Psoas muscle (tissue), 8 donors: Measurements from ENCODE around the gene RBBP7. TPM values are rescaled to one million over a fixed set of nuclear protein-coding genes. Genes with fewer than 3 reads are reported as not detected.

Source experiments
- ATAC-seq, 4 donors: fragments of 200-7000 bp; cut with Tn5 transposase; one replicate each; pipeline ENCODE4 v1.9.1; 2020; ENCODE audit warnings: moderate library complexity in 3 of 4, mild to moderate bottlenecking in 2 of 4
- DNase-seq, 2 donors: peaks; one replicate each; pipeline ENCODE4 v3.0.0-alpha.2; 2020
- H3K27ac ChIP-seq: fragments of 200-600 bp; one replicate; pipeline ENCODE4 v1.8.0; 2022
- H3K27me3 ChIP-seq, 3 donors: fragments of 200-600 bp in 1 of 3; one replicate each; pipeline versions ENCODE4 v1.6.1 to v1.8.0; 2013 to 2022; ENCODE audit warnings: low read length in 2 of 3, mild to moderate bottlenecking in 2 of 3, moderate library complexity in 1 of 3; ENCODE audit not compliant: insufficient read depth in 3 of 3
- H3K36me3 ChIP-seq, 2 donors: fragments of 200-600 bp in 1 of 2; one replicate each; pipeline versions ENCODE4 v1.6.1 to v1.8.0; 2013 to 2022; ENCODE audit warnings: low read depth in 1 of 2, mild to moderate bottlenecking in 1 of 2, moderate library complexity in 1 of 2; ENCODE audit not compliant: insufficient read depth in 1 of 2
- H3K4me1 ChIP-seq: fragments of 200-600 bp; one replicate; pipeline ENCODE4 v1.8.0; 2022
- H3K4me3 ChIP-seq: fragments of 200-600 bp; one replicate; pipeline ENCODE4 v1.8.0; 2022; ENCODE audit warnings: mild to moderate bottlenecking
- H3K9me3 ChIP-seq: fragments of 200-600 bp; one replicate; pipeline ENCODE4 v1.8.0; 2022
- WGBS, 3 donors: extraction: QIAGEN DNeasy Blood & Tissue Kit; methylation state at CpG; one replicate each; pipeline versions ENCODE4 v1.1.6 to v1.1.7; 2013; 5-methylcytosine and 5-hydroxymethylcytosine counted together
- intact Hi-C, 2 donors: fragments of 100-400 bp; cut with DNase I; formaldehyde crosslinking; loops; one replicate each; pipeline versions ENCODE4 v1.11.0 to v1.14.2; 2022
- polyA plus RNA-seq, 3 donors: library from polyadenylated mRNA; stranded (reverse); fragments of 200-250 nt; gene quantifications; one replicate each; pipeline ENCODE4 v1.2.3, GENCODE V29; 2013
- total RNA-seq, 4 donors: library from RNA; stranded (reverse); fragmentation: NEBNext Ultra II Directional in 2 of 4; extraction: Animal tissue kit (Norgen Biotek cat#: 25700) in 2 of 4; gene quantifications; one replicate each; pipeline versions ENCODE4 v1.2.1 to v1.2.4, GENCODE V29; 2021 to 2023
- TF ChIP-seq, protein P1 (sequence below): fragments of 200-600 bp; IDR thresholded peaks from one replicate; pipeline ENCODE4 v1.8.0; 2022; ENCODE audit warnings: antibody characterized with exemption
- donor health status: healthy with polysubstance abuse.
- donor health status: DM: no; HTN: no; CAD: no; lungs with moderate emphysema.
- donor health status: Bipolar disorder and iron deficiency.
- donor health status: healthy.
- donor health status: DM: yes; HTN: yes; CAD: no.
- donor health status: DM: no; HTN: no; CAD: no.
- donor health status: DM: no; HTN: no; CAD: no.
- donor health status: DM: yes; HTN: yes; CAD: no.

Gene RBBP7
- total and polyA plus RNA-seq, 7 donors, result 81.1 to 139 (median 98.9) TPM

DNA sequence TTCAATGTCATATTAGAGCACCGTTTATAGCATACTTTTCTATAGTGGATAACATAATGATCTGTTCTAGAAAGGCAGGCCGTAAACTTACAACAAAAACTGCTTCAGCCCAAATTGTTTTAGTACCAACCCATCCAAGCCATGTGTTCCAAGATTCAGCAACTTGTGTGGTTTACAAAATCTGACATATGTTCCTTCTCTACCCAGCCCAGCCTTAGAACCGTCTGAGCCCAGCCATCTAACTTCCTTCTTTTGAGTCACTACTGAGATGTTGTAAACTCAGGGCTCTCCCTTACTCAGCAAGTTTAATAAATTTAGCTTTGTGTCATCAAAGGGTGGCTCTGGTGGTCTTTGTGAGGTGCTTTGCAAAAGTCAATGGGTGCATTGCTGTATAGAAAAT, 43.9 kb upstream of the RBBP7 start:
- Histone ChIP-seq H3K27me3 (peaks cover 0 to 24% (median 0%) of the 10 kb centered on the region in 3 donors), H3K4me3 (no peak overlapping the region), H3K27ac (no peak overlapping the region), H3K9me3 (no peaks in the 10 kb centered on the region), H3K36me3 (no peaks in the 10 kb centered on the region), H3K4me1 (no peaks in the 10 kb centered on the region)
- DNase-seq, result no peak
- TF ChIP-seq, protein P1, sequence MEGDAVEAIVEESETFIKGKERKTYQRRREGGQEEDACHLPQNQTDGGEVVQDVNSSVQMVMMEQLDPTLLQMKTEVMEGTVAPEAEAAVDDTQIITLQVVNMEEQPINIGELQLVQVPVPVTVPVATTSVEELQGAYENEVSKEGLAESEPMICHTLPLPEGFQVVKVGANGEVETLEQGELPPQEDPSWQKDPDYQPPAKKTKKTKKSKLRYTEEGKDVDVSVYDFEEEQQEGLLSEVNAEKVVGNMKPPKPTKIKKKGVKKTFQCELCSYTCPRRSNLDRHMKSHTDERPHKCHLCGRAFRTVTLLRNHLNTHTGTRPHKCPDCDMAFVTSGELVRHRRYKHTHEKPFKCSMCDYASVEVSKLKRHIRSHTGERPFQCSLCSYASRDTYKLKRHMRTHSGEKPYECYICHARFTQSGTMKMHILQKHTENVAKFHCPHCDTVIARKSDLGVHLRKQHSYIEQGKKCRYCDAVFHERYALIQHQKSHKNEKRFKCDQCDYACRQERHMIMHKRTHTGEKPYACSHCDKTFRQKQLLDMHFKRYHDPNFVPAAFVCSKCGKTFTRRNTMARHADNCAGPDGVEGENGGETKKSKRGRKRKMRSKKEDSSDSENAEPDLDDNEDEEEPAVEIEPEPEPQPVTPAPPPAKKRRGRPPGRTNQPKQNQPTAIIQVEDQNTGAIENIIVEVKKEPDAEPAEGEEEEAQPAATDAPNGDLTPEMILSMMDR, result no peak
- no peak for ATAC-seq
- 74 to 83% (median 80%) methylated on average over 3 of the region's 3 CpGs for WGBS, 3 donors
- intact Hi-C loops, result no loop called here

DNA sequence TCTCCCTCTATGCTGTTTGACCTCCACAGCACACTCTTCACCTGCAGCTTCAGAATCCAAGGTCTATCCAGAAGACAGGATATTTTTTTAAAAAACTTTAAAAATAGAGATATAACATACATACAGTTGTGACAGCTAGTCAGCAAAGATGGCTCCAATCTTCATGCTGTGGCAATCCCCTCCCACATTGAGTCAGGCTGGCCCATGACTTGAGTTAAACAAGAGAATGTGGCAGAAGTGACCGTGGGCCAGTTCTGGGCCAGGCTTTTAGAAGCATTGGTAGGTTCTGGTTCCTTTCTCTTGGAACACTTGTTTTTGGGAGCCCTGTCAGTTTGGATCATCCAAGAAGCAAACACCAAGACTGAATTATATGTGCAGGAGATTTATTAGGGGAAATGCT, 40.2 kb upstream of the RBBP7 start:
- no peak overlapping the region for H3K27ac ChIP-seq
- TF ChIP-seq, protein P1, result no peak
- no peak overlapping the region for H3K4me3 ChIP-seq
- intact Hi-C loops, result no loop called here
- H3K36me3 ChIP-seq, result no peaks in the 10 kb centered on the region
- ATAC-seq, result no peak
- peaks cover 0 to 19% (median 0%) of the 10 kb centered on the region in 3 donors for H3K27me3 ChIP-seq
- H3K4me1 ChIP-seq, result no peaks in the 10 kb centered on the region
- H3K9me3 ChIP-seq, result no peaks in the 10 kb centered on the region
- 54 to 85% (median 66%) methylated on average over 1 of the region's 1 CpG for WGBS, 3 donors
- no peak for DNase-seq

DNA sequence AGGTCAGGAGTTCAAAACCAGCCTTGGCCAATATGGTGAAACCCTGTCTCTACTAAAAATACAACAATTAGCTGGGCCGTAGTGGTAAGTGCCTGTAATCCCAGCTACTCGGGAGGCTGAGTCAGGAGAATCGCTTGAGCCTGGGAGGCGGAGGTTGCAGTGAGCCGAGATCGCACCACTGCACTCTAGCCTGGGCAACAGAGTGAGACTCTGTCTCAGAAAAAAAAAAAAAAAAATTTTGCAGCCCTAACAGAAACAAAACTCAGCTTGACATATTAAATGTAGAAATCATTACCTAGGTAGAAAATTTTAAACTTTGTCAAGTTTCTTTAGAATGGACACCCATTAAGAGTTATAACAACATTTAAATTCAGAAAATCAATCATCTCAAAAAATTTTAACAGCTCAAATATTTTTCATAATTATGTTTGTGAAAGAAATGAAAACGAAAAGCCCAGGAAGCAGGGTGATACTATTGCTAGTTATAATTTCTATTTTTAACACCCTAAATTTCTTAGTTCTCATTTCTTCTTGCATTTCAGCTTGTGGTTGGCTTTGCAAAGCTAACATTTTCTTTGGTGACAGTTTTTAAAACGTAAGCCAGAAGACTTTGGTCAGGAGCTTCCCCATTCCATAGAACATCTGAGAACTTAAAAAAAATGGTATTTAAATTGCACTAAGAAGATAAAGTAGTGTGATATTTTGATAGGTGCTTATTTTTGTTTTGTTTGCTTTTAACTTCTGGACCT, 33.3 kb upstream of the RBBP7 start:
- Histone ChIP-seq H3K4me1 (no peaks in the 10 kb centered on the region), H3K4me3 (no peak overlapping the region), H3K27ac (no peak overlapping the region), H3K27me3 (peaks cover 0 to 14% (median 0%) of the 10 kb centered on the region in 3 donors), H3K36me3 (no peaks in the 10 kb centered on the region), H3K9me3 (no peaks in the 10 kb centered on the region)
- ATAC-seq (no peak), DNase-seq (no peak)
- TF ChIP-seq, protein P1, result no peak
- intact Hi-C loops, result no loop called here
- 78 to 84% (median 81%) methylated on average over 8 of the region's 8 CpGs for WGBS, 3 donors

DNA sequence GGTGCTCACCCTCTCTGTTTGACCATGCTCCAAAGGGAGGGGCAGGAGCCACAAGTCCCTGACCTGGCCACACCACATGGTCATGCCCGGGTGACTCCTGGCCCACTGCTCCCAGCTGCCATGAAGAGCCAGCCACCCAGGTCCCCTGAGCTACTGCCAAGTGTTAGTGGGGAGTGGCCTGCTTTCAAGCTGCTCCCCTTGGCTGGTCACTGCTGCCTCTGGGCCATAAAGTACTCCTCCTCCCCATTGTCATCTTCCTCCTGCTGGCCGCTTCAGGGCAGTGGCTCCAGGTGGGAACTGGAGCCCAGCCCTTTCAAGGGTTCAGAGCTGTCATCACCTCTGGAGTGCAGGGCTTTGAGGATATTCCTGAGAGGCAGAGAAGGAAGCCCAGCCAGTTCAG, 27.3 kb upstream of the RBBP7 start:
- peaks cover 0 to 52% (median 0%) of the 10 kb centered on the region in 3 donors for H3K27me3 ChIP-seq
- no peak for ATAC-seq
- H3K9me3 ChIP-seq, result no peaks in the 10 kb centered on the region
- intact Hi-C loops, result no loop called here
- no peaks in the 10 kb centered on the region for H3K4me1 ChIP-seq
- no peak overlapping the region for H3K4me3 ChIP-seq
- 50 to 75% (median 70%) methylated on average over 1 to 2 of the region's 2 CpGs for WGBS, 3 donors
- no peak for DNase-seq
- no peak overlapping the region for H3K27ac ChIP-seq
- H3K36me3 ChIP-seq, result no peaks in the 10 kb centered on the region
- TF ChIP-seq, protein P1, result no peak
